HUDEP-2 (cell line): Measurements from ENCODE around the gene SLC43A1.
"Not testable (repeated sequence)": the region's sequence is repeated elsewhere in the genome, so short reads cannot be mapped to it uniquely, and the experiment has no call there.

ENCODE experiments used
- DNase-seq, 76 experiments: peaks; one replicate each; lab custom pipeline; 2025; ENCODE audit not compliant: unreplicated experiment in 76 of 76; lab: John Stamatoyannopoulos, UW

SLC43A1 gene

GRCh38 chr11:57515332-57516060 is at the start of gene SLC43A1:
Gene SLC43A1 (minus strand): TSS chr11:57515702. CDS start chr11:57514111, 1,591 bp downstream.
- DNase-seq = peak in 61 of 76 experiments; percentile 10 to 78 (median 46)

- DNase-seq = no peak
Measured at GRCh38 chr11:57562596-57562995, 47.1 kb upstream of the SLC43A1 start.

GRCh38 chr11:57560146-57560545 is 44.6 kb upstream of the SLC43A1 start:
- no peak for DNase-seq

GRCh38 chr11:57556041-57556440 is 40.5 kb upstream of the SLC43A1 start:
- DNase-seq = no peak

GRCh38 chr11:57555393-57555792 is 39.9 kb upstream of the SLC43A1 start:
- no peak for DNase-seq

- DNase-seq = no peak
Measured at GRCh38 chr11:57552479-57552878, 37.0 kb upstream of the SLC43A1 start.

GRCh38 chr11:57551941-57552340 is 36.4 kb upstream of the SLC43A1 start:
- DNase-seq = no peak

GRCh38 chr11:57549983-57550382 is 34.5 kb upstream of the SLC43A1 start:
- no peak for DNase-seq

- no peak for DNase-seq
Measured at GRCh38 chr11:57547854-57548377, 32.4 kb upstream of the SLC43A1 start.

- DNase-seq = peak in 9 of 76 experiments; percentile 4 to 40 (median 18)
Measured at GRCh38 chr11:57546869-57547475, 31.5 kb upstream of the SLC43A1 start.

- no peak for DNase-seq
Measured at GRCh38 chr11:57546451-57546850, 30.9 kb upstream of the SLC43A1 start.

GRCh38 chr11:57545883-57546282 is 30.4 kb upstream of the SLC43A1 start:
- DNase-seq = no peak

GRCh38 chr11:57544566-57544965 is 29.1 kb upstream of the SLC43A1 start:
- DNase-seq = no peak

GRCh38 chr11:57543593-57543992 is 28.1 kb upstream of the SLC43A1 start:
- DNase-seq = no peak

GRCh38 chr11:57542582-57542981 is 27.1 kb upstream of the SLC43A1 start:
- no peak for DNase-seq

- no peak for DNase-seq
Measured at GRCh38 chr11:57541169-57541568, 25.7 kb upstream of the SLC43A1 start.

- peak in 1 of 76 experiments; percentile 12 for DNase-seq
Measured at GRCh38 chr11:57539342-57539741, 23.8 kb upstream of the SLC43A1 start.

- no peak for DNase-seq
Measured at GRCh38 chr11:57536947-57537619, 21.6 kb upstream of the SLC43A1 start, which contains the start of gene SMTNL1. Gene SMTNL1 (plus strand): TSS chr11:57537595. CDS start chr11:57542643, 5,048 bp downstream.

GRCh38 chr11:57534449-57534848 is 18.9 kb upstream of the SLC43A1 start:
- DNase-seq = not testable (repeated sequence)

- DNase-seq = peak in 75 of 76 experiments; percentile 34 to 99 (median 94)
Measured at GRCh38 chr11:57530596-57531507, 15.3 kb upstream of the SLC43A1 start, which contains the start of gene TIMM10. Gene TIMM10 (minus strand): TSS chr11:57530754. CDS start chr11:57530189, 565 bp downstream.
